T-cell (primary cell): ENCODE data around the gene SYNE2. TPM values are rescaled to one million over a fixed set of nuclear protein-coding genes. Genes with fewer than 3 reads are reported as not detected.

Source experiments
- ATAC-seq, 4 experiments: fragments of 200-7000 bp in 3 of 4; fragments of 150-1000 bp in 1 of 4; cut with Tn5 transposase; replicated peaks in 1 of 4; 1 replicate in 3 of 4; 2 replicates in 1 of 4; pipeline ENCODE4 v1.10.0; 2021; ENCODE audit warnings: moderate library complexity in 3 of 4, mild to moderate bottlenecking in 2 of 4, moderate number of reproducible peaks in 1 of 4
- CTCF ChIA-PET, 2 donors: fragments of 300-600 bp; sonication (Branson Sonifier 250); formaldehyde crosslinking; loops; one replicate each; lab custom pipeline; 2022; ENCODE audit warnings: antibody characterized with exemption in 2 of 2; lab: Charles Lee
- POLR2A ChIA-PET, 2 donors: fragments of 300-600 bp; sonication (Branson Sonifier 250); formaldehyde crosslinking; loops; one replicate each; lab custom pipeline; 2022; ENCODE audit warnings: antibody characterized with exemption in 2 of 2; lab: Charles Lee
- DNase-seq, 35 experiments: peaks; one replicate each; pipeline versions ENCODE4 v3.0.0 to v3.0.0-alpha.2; 2013 to 2023
- H3K27ac ChIP-seq: one replicate; pipeline ENCODE4 v1.5.1; 2013; ENCODE audit warnings: low read length
- H3K27me3 ChIP-seq, 2 experiments: replicated peaks in 1 of 2; 1 replicate in 1 of 2; 2 replicates in 1 of 2; pipeline versions ENCODE4 v1.6.1 to v1.7.0; 2013; ENCODE audit warnings: low read length in 1 of 2, mixed read lengths in 1 of 2; ENCODE audit not compliant: control insufficient read depth in 2 of 2, insufficient read depth in 2 of 2; ENCODE audit errors: extremely low read depth in 1 of 2
- H3K36me3 ChIP-seq, 2 donors: 1 replicate in 1 of 2; 2 replicates in 1 of 2; pipeline versions ENCODE4 v1.6.1 to v1.7.0; 2013; ENCODE audit warnings: low read length in 1 of 2; ENCODE audit not compliant: control insufficient read depth in 2 of 2, insufficient read depth in 1 of 2; ENCODE audit errors: extremely low read depth in 1 of 2
- H3K4me1 ChIP-seq, 2 experiments: 1 replicate in 1 of 2; 2 replicates in 1 of 2; pipeline versions ENCODE4 v1.6.1 to v1.7.0; 2013; ENCODE audit warnings: low read length in 2 of 2, mixed read lengths in 1 of 2; ENCODE audit not compliant: insufficient read depth in 2 of 2, control insufficient read depth in 1 of 2; ENCODE audit errors: extremely low read depth in 1 of 2
- H3K4me3 ChIP-seq, 2 donors: 1 replicate in 1 of 2; 2 replicates in 1 of 2; pipeline versions ENCODE4 v1.5.1 to v1.7.0; 2013; ENCODE audit warnings: mild to moderate bottlenecking in 2 of 2, low read length in 1 of 2, moderate library complexity in 1 of 2; ENCODE audit not compliant: control insufficient read depth in 1 of 2; ENCODE audit errors: extremely low read depth in 1 of 2
- H3K9me3 ChIP-seq: 2 replicates; pipeline ENCODE4 v1.7.0; 2013
- H3K27ac Mint-ChIP-seq, 2 donors: one replicate each; pipeline ENCODE4 v1.8.0; 2020 to 2021; ENCODE audit warnings: mild to moderate bottlenecking in 2 of 2, mixed read lengths in 2 of 2
- H3K27me3 Mint-ChIP-seq, 2 donors: one replicate each; pipeline ENCODE4 v1.8.0; 2021 to 2022; ENCODE audit warnings: mixed read lengths in 2 of 2
- H3K36me3 Mint-ChIP-seq: one replicate; pipeline ENCODE4 v1.8.0; 2021; ENCODE audit warnings: mixed read lengths
- H3K4me1 Mint-ChIP-seq, 3 donors: one replicate each; pipeline ENCODE4 v1.8.0; 2020 to 2022; ENCODE audit warnings: mixed read lengths in 3 of 3, mild to moderate bottlenecking in 1 of 3
- H3K4me3 Mint-ChIP-seq, 3 donors: one replicate each; pipeline ENCODE4 v1.8.0; 2020 to 2022; ENCODE audit warnings: mild to moderate bottlenecking in 3 of 3, mixed read lengths in 3 of 3, moderate library complexity in 3 of 3
- H3K9me3 Mint-ChIP-seq, 3 donors: one replicate each; pipeline ENCODE4 v1.8.0; 2020 to 2022; ENCODE audit warnings: mixed read lengths in 3 of 3
- WGBS: methylation state at CpG from one replicate; pipeline ENCODE4 v1.1.5; 2013; ENCODE audit warnings: missing lambda C conversion rate; ENCODE audit not compliant: insufficient coverage; 5-methylcytosine and 5-hydroxymethylcytosine counted together
- total RNA-seq, 35 experiments: library from RNA in 6 of 35; stranded (reverse) in 6 of 35; fragments of 120-200 nt in 1 of 35; gene quantifications; one replicate each; pipeline versions ENCODE4 v1.2.1 to v1.2.4 and lab custom pipeline; 2013 to 2026

Gene SYNE2
- total RNA-seq, 5 donors from 2014 or later (not counting 1 experiment from before 2014, with no cell fraction given): 150 to 321 (median 229) TPM

DNA sequence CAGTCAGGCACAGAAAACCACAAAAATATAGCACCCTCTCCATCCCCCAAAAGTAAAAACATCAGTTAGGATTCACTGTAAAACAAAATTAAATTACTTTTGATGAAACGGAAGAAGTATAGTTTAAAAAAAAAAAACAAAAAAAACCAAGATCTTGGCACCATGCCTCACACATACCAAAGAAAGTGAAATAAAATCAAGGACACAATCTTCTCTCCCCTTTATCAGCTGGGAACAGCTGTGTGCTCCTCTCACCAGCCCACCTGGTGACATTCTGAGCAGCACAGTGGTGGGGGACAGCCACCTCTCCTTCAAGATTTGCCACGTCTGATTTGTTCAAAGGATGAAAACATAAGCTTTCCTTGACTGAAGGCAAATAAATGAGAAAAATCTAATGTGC is 385.8 kb downstream of the SYNE2 start:
- ATAC-seq: no peak
- Histone ChIP-seq H3K9me3 (no peaks in the 10 kb centered on the region), H3K27me3 (no peaks in the 10 kb centered on the region), H3K4me1 (no peaks in the 10 kb centered on the region), H3K4me3 (no peak overlapping the region), H3K36me3 (no peaks in the 10 kb centered on the region), H3K27ac (no peak overlapping the region)
- H3K4me1 Mint-ChIP-seq: peaks cover 0 to 14% (median 7%) of the 10 kb centered on the region in 3 donors
- no peak overlapping the region for H3K4me3 Mint-ChIP-seq
- no peak for DNase-seq
- POLR2A ChIA-PET: no interaction called here
- H3K36me3 Mint-ChIP-seq: no peaks in the 10 kb centered on the region
- CTCF ChIA-PET: no interaction called here
- peaks cover 3 to 12% of the 10 kb centered on the region in 2 donors for H3K27me3 Mint-ChIP-seq
- H3K27ac Mint-ChIP-seq: no peak overlapping the region
- no peaks in the 10 kb centered on the region for H3K9me3 Mint-ChIP-seq
- 33% methylated on average over 1 of the region's 2 CpGs for WGBS

DNA sequence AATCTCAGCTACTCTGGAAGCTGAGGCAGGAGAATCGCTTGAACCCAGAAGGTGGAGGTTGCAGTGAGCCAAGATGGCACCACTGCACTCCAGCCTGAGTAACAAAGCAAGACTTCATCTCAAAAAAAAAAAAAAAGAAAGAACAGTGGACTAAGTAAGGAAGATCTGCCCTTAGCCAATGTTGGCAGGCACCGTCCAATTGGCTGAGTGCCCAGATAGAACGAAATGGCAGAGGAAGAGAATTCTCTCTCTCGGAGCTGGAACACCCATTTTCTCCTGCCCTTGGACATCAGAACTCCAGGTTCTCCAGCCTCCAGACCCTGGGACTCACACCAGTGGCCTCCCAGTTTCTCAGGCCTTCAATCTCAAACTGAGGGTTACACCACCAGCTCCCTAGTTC is 391.5 kb downstream of the SYNE2 start:
- Mint-ChIP-seq H3K9me3 (no peaks in the 10 kb centered on the region), H3K4me3 (no peak overlapping the region), H3K4me1 (no peaks in the 10 kb centered on the region), H3K27ac (no peak overlapping the region), H3K27me3 (peaks cover 15 to 37% of the 10 kb centered on the region in 2 donors), H3K36me3 (no peaks in the 10 kb centered on the region)
- Histone ChIP-seq H3K4me3 (no peak overlapping the region), H3K36me3 (no peaks in the 10 kb centered on the region), H3K27me3 (peaks cover 0 to 11% of the 10 kb centered on the region in 2 experiments), H3K9me3 (no peaks in the 10 kb centered on the region), H3K4me1 (no peaks in the 10 kb centered on the region), H3K27ac (no peak overlapping the region)
- 91% methylated on average over 3 of the region's 4 CpGs for WGBS
- ATAC-seq: no peak
- no peak for DNase-seq
- ChIA-PET POLR2A (no interaction called here), CTCF (no interaction called here)

DNA sequence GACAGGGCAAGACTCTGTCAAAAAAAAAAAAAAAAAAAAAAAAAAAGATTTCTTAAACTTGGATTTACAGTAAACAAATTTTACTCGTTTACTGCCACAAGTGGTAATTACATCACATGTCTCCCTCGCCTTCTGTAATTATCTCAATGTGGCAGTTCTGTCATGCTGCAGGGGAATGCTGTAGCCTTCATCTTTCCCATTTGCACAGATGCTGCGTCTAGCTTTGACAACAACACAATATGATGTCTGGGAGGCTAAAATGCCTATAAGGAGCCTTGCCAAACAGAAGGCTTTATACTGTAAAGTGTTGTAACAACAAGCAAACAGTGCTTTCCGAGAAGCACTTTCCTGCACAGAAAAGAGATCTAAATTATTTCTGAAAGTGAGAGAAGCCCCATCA is 392.7 kb downstream of the SYNE2 start:
- H3K27me3 Mint-ChIP-seq: peaks cover 15 to 37% of the 10 kb centered on the region in 2 donors
- no peaks in the 10 kb centered on the region for H3K36me3 Mint-ChIP-seq
- H3K4me3 ChIP-seq: no peak overlapping the region
- no peaks in the 10 kb centered on the region for H3K9me3 ChIP-seq
- H3K9me3 Mint-ChIP-seq: no peaks in the 10 kb centered on the region
- WGBS: 80% methylated on average over 1 of the region's 4 CpGs
- peaks cover 0 to 11% of the 10 kb centered on the region in 2 experiments for H3K27me3 ChIP-seq
- H3K4me3 Mint-ChIP-seq: no peak overlapping the region
- no peak overlapping the region for H3K27ac Mint-ChIP-seq
- no peak for ATAC-seq
- ChIA-PET POLR2A (no interaction called here), CTCF (no interaction called here)
- H3K4me1 ChIP-seq: no peaks in the 10 kb centered on the region
- no peaks in the 10 kb centered on the region for H3K36me3 ChIP-seq
- H3K27ac ChIP-seq: no peak overlapping the region
- DNase-seq: no peak
- no peaks in the 10 kb centered on the region for H3K4me1 Mint-ChIP-seq

DNA sequence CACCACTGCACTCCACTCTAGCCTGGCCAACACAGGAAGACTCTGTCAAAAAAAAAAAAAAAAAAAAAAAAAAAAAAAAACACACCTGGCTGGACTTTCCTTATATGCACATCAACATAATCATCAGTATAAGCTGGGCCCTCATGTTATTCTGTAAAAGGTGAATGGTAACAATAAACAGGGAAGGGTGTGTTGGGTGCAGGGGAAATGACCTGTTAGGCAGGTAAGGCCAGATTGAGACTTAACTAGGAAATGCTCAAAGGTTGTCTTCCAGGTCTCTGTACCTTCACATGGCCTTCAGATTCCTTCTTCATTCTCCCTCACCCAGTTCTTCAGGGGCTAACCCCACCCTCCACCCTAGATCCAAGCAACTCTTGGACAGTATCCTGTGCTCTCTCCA is 393.9 kb downstream of the SYNE2 start:
- POLR2A ChIA-PET: interaction anchor here in 1 of 2 donors (0.6 kb wide), 1 partner anchor 9 kb away, joined by 7 read pairs; no protein-coding TSS in a partner anchor
- Histone ChIP-seq H3K36me3 (no peaks in the 10 kb centered on the region), H3K4me3 (no peak overlapping the region), H3K27me3 (peaks cover 0 to 11% of the 10 kb centered on the region in 2 experiments), H3K4me1 (no peaks in the 10 kb centered on the region), H3K27ac (no peak overlapping the region), H3K9me3 (no peaks in the 10 kb centered on the region)
- Mint-ChIP-seq H3K27ac (no peak overlapping the region), H3K27me3 (peaks cover 20 to 33% of the 10 kb centered on the region in 2 donors), H3K4me3 (no peak overlapping the region), H3K36me3 (no peaks in the 10 kb centered on the region), H3K4me1 (no peaks in the 10 kb centered on the region), H3K9me3 (no peaks in the 10 kb centered on the region)
- DNase-seq (no peak), ATAC-seq (no peak)
- CTCF ChIA-PET: interaction anchor here in 1 of 2 donors (0.6 kb wide), 1 partner anchor 392 kb away, joined by 19 read pairs; no protein-coding TSS in a partner anchor

GRCh38 chr14:64247195-64247594 is 394.4 kb downstream of the SYNE2 start:
- POLR2A ChIA-PET: interaction anchor here in 1 of 2 donors (0.6 kb wide), 1 partner anchor 10 kb away, joined by 7 read pairs; no protein-coding TSS in a partner anchor
- CTCF ChIA-PET: interaction anchor here in 1 of 2 donors (0.6 kb wide), 1 partner anchor 393 kb away, joined by 19 read pairs; no protein-coding TSS in a partner anchor
- ATAC-seq: no peak
- Mint-ChIP-seq H3K36me3 (no peaks in the 10 kb centered on the region), H3K9me3 (no peaks in the 10 kb centered on the region), H3K4me3 (no peak overlapping the region), H3K27me3 (peaks cover 20 to 29% of the 10 kb centered on the region in 2 donors), H3K27ac (no peak overlapping the region), H3K4me1 (no peaks in the 10 kb centered on the region)
- H3K4me1 ChIP-seq: no peaks in the 10 kb centered on the region
- peaks cover 0 to 11% of the 10 kb centered on the region in 2 experiments for H3K27me3 ChIP-seq
- H3K4me3 ChIP-seq: no peak overlapping the region
- no peaks in the 10 kb centered on the region for H3K36me3 ChIP-seq
- no peak for DNase-seq
- no peaks in the 10 kb centered on the region for H3K9me3 ChIP-seq
- 100% methylated on average over 3 of the region's 3 CpGs for WGBS
- H3K27ac ChIP-seq: no peak overlapping the region

DNA sequence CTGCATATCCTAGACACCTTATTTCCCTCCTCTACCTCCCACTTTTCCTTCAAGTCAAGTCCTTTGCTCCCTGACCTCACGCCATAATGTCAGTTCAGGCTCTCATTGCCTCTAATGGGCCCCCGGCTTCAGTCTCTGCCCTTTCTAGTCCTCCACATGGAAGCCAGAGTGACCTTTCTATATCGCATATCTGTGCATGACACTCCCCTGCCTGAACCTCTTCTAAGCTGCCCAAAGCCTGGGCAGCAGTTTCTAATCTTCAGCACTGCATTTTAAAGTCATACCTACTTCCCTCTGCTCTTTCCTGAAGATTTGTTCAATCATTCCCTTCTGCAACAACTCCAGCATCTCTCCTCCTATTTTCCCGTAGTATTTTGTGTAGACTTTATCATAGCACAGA is 395.9 kb downstream of the SYNE2 start:
- H3K27me3 Mint-ChIP-seq: peaks cover 17 to 24% of the 10 kb centered on the region in 2 donors
- H3K4me1 ChIP-seq: no peaks in the 10 kb centered on the region
- no peaks in the 10 kb centered on the region for H3K36me3 ChIP-seq
- no peak for DNase-seq
- H3K4me1 Mint-ChIP-seq: no peaks in the 10 kb centered on the region
- ATAC-seq: no peak
- ChIA-PET POLR2A (no interaction called here), CTCF (no interaction called here)
- H3K27ac ChIP-seq: no peak overlapping the region
- H3K27me3 ChIP-seq: peaks cover 0 to 11% of the 10 kb centered on the region in 2 experiments
- no peak overlapping the region for H3K27ac Mint-ChIP-seq
- H3K4me3 Mint-ChIP-seq: no peak overlapping the region
- no peaks in the 10 kb centered on the region for H3K9me3 ChIP-seq
- no peaks in the 10 kb centered on the region for H3K36me3 Mint-ChIP-seq
- H3K4me3 ChIP-seq: no peak overlapping the region
- 85% methylated on average over 3 of the region's 4 CpGs for WGBS
- no peaks in the 10 kb centered on the region for H3K9me3 Mint-ChIP-seq

DNA sequence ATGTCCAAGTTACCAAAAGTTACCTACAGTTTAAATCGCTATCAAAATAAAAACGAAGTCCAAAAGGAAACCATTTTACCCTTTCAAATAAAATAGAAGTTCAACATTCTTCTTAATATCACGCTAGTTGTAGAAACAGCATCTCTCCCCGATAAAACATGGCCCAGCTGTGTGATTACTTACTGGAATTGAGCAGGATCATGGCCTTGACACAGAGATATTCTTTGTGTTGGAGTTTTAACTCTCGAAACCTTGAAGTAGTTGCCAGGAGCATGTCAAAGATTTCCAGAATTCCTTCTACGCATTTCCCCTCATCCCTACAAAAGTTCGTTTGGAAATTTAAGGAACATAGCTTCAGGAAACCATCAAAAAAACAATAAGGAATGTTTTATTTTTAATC is 396.6 kb downstream of the SYNE2 start:
- Histone ChIP-seq H3K4me3 (no peak overlapping the region), H3K27ac (no peak overlapping the region), H3K4me1 (no peaks in the 10 kb centered on the region), H3K36me3 (no peaks in the 10 kb centered on the region), H3K9me3 (no peaks in the 10 kb centered on the region), H3K27me3 (peaks cover 0 to 8% of the 10 kb centered on the region in 2 experiments)
- Mint-ChIP-seq H3K4me3 (no peak overlapping the region), H3K27ac (no peak overlapping the region), H3K36me3 (no peaks in the 10 kb centered on the region), H3K27me3 (peaks cover 17 to 21% of the 10 kb centered on the region in 2 donors), H3K9me3 (no peaks in the 10 kb centered on the region), H3K4me1 (no peaks in the 10 kb centered on the region)
- ATAC-seq (no peak), DNase-seq (no peak)
- WGBS: no CpG with 5 or more reads among the region's 7 CpGs
- CTCF ChIA-PET: no interaction called here
- POLR2A ChIA-PET: no interaction called here
